ENCODE data around the gene CABP7.

- TF ChIP-seq CTCF (IDR thresholded peaks at IDR 0.05), result no peak
- no peak for TF ChIP-seq POLR2AphosphoS5 (IDR thresholded peaks at IDR 0.05; ENCODE audit: low read depth, low read length)
- no peak for TF ChIP-seq TCF7L2 (IDR thresholded peaks at IDR 0.05; ENCODE audit: low read depth, low read length)
- TF ChIP-seq REST (IDR thresholded peaks at IDR 0.05; ENCODE audit: insufficient read depth in 1 of 2, low read depth in 2 of 2, low read length in 1 of 2), result no peak
Observed at GRCh38 chr22:29707471-29707870, 12.3 kb upstream of the CABP7 start.

Data from Panc1 (cell line).